Measurements from ENCODE around the gene ANKRD55. TPM values are rescaled to one million over a fixed set of nuclear protein-coding genes. Genes with fewer than 3 reads are reported as not detected.

The ANKRD55 gene
- total and polyA plus RNA-seq, 2 donors (not counting 3 experiments of a cell fraction or from before 2014, with no cell fraction given): 1.4 to 2.1 TPM

GRCh38 chr5:56097055-56097454 lies 136.1 kb downstream of the ANKRD55 start:
- intact Hi-C loops (cut with micrococcal nuclease) (no loop called here), dilution Hi-C loops (cut with MboI; ENCODE audit: extremely low pct_ligation_motif_present, low sequenced_read_pairs) (no loop called here)
- BruUV-seq (replicated peaks): no TSS peak
- Histone ChIP-seq H3K4me3 (replicated peaks in 1 of 3; ENCODE audit: insufficient read depth in 1 of 3, low read depth in 1 of 3, low read length in 3 of 3) (no peak overlapping the region), H3K9ac (replicated peaks; ENCODE audit: extremely low read depth, insufficient read depth, low read length) (no peak overlapping the region), H3K79me2 (ENCODE audit: control insufficient read depth, insufficient read depth, low read length) (no peaks in the 10 kb centered on the region), H4K20me1 (replicated peaks; ENCODE audit: control insufficient read depth, extremely low read depth, insufficient read depth, low read length) (no peaks in the 10 kb centered on the region), H3K36me3 (ENCODE audit: control insufficient read depth in 2 of 2, extremely low read depth in 1 of 2, insufficient read depth in 2 of 2, low read length in 2 of 2) (no peaks in the 10 kb centered on the region), H3K9me1 (replicated peaks; ENCODE audit: control insufficient read depth, extremely low read depth, insufficient read depth, low read length) (no peaks in the 10 kb centered on the region), H3K9me3 (replicated peaks; ENCODE audit: control insufficient read depth, insufficient read depth, low read length) (no peaks in the 10 kb centered on the region), H3K4me1 (ENCODE audit: control insufficient read depth, extremely low read depth, insufficient read depth, low read length) (peaks cover 22% of the 10 kb centered on the region), H3K27ac (ENCODE audit: insufficient read depth, low read depth, low read length) (no peak overlapping the region), H3K4me2 (ENCODE audit: insufficient read depth, low read length) (no peak overlapping the region), H3K27me3 (ENCODE audit: control insufficient read depth in 2 of 2, insufficient read depth in 2 of 2, low read length in 2 of 2) (no peaks in the 10 kb centered on the region), H2AFZ (ENCODE audit: low read depth, low read length) (no peak overlapping the region)
- CTCF ChIA-PET: no interaction called here
- no peak for FAIRE-seq
- no peak for DNase-seq (ENCODE audit: low read depth, low spot score)
- POLR2A ChIA-PET: no interaction called here
- TF ChIP-seq MAX (IDR thresholded peaks at IDR 0.05; ENCODE audit: insufficient read depth, insufficient read length) (no peak), MYC (IDR thresholded peaks at IDR 0.05; ENCODE audit: low read depth, low read length) (no peak), EZH2 (IDR thresholded peaks at IDR 0.05; ENCODE audit: borderline replicate concordance, low read depth, low read length, severe bottlenecking) (no peak), POLR2AphosphoS5 (IDR thresholded peaks at IDR 0.05; ENCODE audit: insufficient read depth, low read depth, low read length) (no peak), FOS (IDR thresholded peaks at IDR 0.05; ENCODE audit: borderline replicate concordance, insufficient read depth, low read length) (no peak)

- ChIA-PET CTCF (interaction anchor here (1.2 kb wide), 1 partner anchor 21 kb away, joined by 4 read pairs; no protein-coding TSS in a partner anchor), POLR2A (no interaction called here)
- H3K4me3 ChIP-seq (replicated peaks in 1 of 3; ENCODE audit: insufficient read depth in 1 of 3, low read depth in 1 of 3, low read length in 3 of 3): no peak overlapping the region
- DNase-seq (ENCODE audit: low read depth, low spot score) (no peak), FAIRE-seq (no peak)
- H3K9ac ChIP-seq (replicated peaks; ENCODE audit: extremely low read depth, insufficient read depth, low read length): no peak overlapping the region
- no peak overlapping the region for H3K27ac ChIP-seq (ENCODE audit: insufficient read depth, low read depth, low read length)
- H3K9me1 ChIP-seq (replicated peaks; ENCODE audit: control insufficient read depth, extremely low read depth, insufficient read depth, low read length): no peaks in the 10 kb centered on the region
- H3K36me3 ChIP-seq (ENCODE audit: control insufficient read depth in 2 of 2, extremely low read depth in 1 of 2, insufficient read depth in 2 of 2, low read length in 2 of 2): no peaks in the 10 kb centered on the region
- no peaks in the 10 kb centered on the region for H3K27me3 ChIP-seq (ENCODE audit: control insufficient read depth in 2 of 2, insufficient read depth in 2 of 2, low read length in 2 of 2)
- no TSS peak for BruUV-seq (replicated peaks)
- no peaks in the 10 kb centered on the region for H4K20me1 ChIP-seq (replicated peaks; ENCODE audit: control insufficient read depth, extremely low read depth, insufficient read depth, low read length)
- H3K4me1 ChIP-seq (ENCODE audit: control insufficient read depth, extremely low read depth, insufficient read depth, low read length): peaks cover 22% of the 10 kb centered on the region
- no peaks in the 10 kb centered on the region for H3K79me2 ChIP-seq (ENCODE audit: control insufficient read depth, insufficient read depth, low read length)
- H3K4me2 ChIP-seq (ENCODE audit: insufficient read depth, low read length): no peak overlapping the region
- H2AFZ ChIP-seq (ENCODE audit: low read depth, low read length): no peak overlapping the region
- dilution Hi-C loops (cut with MboI; ENCODE audit: extremely low pct_ligation_motif_present, low sequenced_read_pairs) (no loop called here), intact Hi-C loops (cut with micrococcal nuclease) (no loop called here)
- H3K9me3 ChIP-seq (replicated peaks; ENCODE audit: control insufficient read depth, insufficient read depth, low read length): no peaks in the 10 kb centered on the region
- no peak for TF ChIP-seq JUN (IDR thresholded peaks at IDR 0.05; ENCODE audit: borderline replicate concordance, insufficient read depth, insufficient read length, low read depth)
- no peak for TF ChIP-seq MYC (IDR thresholded peaks at IDR 0.05; ENCODE audit: low read depth, low read length)
- no peak for TF ChIP-seq CTCF (IDR thresholded peaks at IDR 0.05; ENCODE audit: extremely low read depth in 1 of 2, insufficient read depth in 1 of 2, low read depth in 1 of 2, low read length in 2 of 2)
- no peak for TF ChIP-seq POLR2A (IDR thresholded peaks at IDR 0.05; ENCODE audit: low read depth, low read length)
- no peak for TF ChIP-seq EZH2 (IDR thresholded peaks at IDR 0.05; ENCODE audit: borderline replicate concordance, low read depth, low read length, severe bottlenecking)
- no peak for TF ChIP-seq MAX (IDR thresholded peaks at IDR 0.05; ENCODE audit: insufficient read depth, insufficient read length)
- no peak for TF ChIP-seq POLR2AphosphoS5 (IDR thresholded peaks at IDR 0.05; ENCODE audit: insufficient read depth, low read depth, low read length)
- TF ChIP-seq FOS (IDR thresholded peaks at IDR 0.05; ENCODE audit: borderline replicate concordance, insufficient read depth, low read length): no peak
- TF ChIP-seq GATA2 (IDR thresholded peaks at IDR 0.05; ENCODE audit: insufficient read depth, insufficient read length, low read depth, low read length): no peak
Measured at GRCh38 chr5:56095579-56096102, 137.5 kb downstream of the ANKRD55 start.

Data from endothelial cell of umbilical vein (primary cell).